Stimulated activated CD4-positive, alpha-beta T cell treated with anti-CD3 and anti-CD28 coated beads, Interleukin-15, amount 100 ng/mL, for 1 hour (primary cell): Measurements from ENCODE around the gene WRAP73.

ENCODE experiments used
- DNase-seq, 2 donors: peaks; one replicate each; pipeline ENCODE4 v3.0.0-alpha.2; 2020; ENCODE audit warnings: low read depth in 1 of 2, low spot score in 1 of 2

WRAP73 gene

DNA sequence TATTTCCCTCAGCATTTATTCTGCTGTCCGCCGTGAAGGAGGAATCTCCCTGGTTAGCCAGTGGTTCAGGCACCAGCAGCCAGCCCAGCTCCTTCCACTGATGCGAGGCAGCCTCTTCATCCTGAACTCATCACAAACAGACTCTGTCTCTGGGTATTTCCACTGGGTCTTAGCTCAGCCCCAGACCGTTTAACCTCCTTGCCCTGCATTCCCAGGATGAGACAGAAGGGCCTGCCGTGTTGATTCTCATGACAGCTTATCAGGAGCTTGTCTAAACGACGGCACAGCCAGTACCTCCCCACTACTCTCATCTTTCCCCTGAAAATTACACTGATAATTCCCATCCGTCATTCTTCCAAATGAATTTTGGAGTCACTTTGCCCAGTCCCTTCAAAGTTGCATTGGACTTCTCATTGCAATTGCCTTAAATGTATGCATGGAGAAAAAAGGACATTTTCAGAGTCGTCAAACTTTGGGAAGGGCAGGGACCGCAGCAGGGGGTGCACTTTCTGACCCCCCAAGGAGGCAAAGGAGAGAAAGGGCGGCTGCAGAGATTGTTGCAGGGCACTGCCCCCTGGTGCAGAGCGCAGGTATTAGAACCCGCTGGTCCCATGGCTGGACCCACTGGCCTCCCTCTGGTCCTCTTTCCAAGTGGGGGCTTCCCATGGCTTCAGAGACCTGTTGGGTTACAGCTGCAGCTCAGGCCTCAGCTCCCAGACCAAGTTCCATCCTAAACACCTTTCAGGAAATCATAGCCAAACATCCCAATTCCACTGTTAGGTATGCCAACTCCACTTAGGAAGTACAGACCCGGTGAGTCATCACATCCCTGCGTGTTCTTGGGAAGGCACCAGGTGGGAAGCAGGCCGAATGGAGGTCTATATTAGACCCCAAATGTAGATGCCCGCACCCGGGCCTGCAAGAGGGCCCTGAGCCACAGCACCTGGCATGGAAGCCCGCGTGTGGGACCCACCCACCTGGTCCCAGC, 34.9 kb downstream of the WRAP73 start:
- no peak for DNase-seq

DNA sequence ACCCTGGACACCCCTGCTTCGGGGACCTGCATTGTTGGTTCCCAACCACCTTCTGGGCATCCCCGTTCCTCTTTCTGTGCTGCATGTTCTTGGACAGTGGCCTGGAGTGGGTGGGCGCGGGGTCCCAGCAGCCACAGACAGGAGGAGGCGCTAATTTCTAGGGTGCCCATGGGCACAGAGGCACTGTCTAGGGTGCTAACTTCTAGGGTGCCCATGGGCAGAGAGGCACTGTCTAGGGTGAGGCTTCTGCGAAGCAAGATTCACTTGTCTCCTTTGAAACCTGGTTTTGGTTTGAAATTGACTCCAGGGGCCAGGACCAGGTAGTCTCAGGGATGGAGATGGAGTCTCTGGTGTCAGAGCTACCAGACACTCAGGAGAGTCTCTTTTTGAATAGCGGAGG, 37.8 kb downstream of the WRAP73 start:
- DNase-seq, result no peak

DNA sequence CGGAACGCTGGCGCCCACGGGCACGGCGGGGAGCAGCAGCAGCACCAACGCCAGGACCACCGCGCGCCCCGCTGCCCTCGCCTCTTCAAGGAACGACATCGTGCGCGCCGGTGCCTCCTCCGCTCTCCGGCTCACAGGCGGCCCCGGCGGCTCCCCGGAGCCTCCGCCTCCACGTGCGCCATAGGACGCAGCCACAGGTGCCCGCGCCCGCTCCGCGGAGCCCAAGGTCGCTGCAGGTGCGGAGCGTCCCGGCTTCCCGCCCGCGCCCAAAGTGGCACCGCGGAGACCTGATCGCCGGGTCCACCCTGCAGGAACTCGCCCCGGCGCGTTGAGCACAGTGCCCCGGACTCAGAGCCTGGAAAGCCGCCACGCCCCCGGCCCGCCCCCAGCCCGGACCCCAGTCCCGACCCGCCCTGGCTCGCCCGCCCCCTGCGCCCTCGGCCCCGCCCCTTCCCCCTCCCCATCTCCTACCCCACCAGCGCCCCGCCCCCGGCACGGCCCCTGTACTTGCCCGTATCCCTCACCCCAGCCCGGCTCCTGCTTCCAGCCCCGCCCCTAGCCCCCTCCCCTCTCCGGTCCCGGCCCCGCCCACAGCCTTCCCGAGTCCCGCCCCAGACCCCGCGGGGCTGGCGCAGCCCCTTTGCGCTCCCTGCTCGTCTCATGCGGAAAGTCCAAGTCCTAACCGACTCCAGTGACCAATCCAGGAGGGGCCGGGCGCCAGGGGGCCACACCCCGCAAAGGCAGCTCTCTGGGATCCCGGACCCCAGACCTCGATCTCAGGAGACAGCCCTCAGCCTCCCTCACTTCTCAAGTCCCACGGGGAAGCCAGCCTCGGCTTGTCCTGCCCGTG, 38.5 kb downstream of the WRAP73 start, which contains the start of gene MEGF6:
TSS of gene MEGF6 (minus strand) at position 339 of the 850 bp plus-strand sequence. CDS start at position 99, 240 bp downstream.
- DNase-seq, result peak; percentile 31 to 59

DNA sequence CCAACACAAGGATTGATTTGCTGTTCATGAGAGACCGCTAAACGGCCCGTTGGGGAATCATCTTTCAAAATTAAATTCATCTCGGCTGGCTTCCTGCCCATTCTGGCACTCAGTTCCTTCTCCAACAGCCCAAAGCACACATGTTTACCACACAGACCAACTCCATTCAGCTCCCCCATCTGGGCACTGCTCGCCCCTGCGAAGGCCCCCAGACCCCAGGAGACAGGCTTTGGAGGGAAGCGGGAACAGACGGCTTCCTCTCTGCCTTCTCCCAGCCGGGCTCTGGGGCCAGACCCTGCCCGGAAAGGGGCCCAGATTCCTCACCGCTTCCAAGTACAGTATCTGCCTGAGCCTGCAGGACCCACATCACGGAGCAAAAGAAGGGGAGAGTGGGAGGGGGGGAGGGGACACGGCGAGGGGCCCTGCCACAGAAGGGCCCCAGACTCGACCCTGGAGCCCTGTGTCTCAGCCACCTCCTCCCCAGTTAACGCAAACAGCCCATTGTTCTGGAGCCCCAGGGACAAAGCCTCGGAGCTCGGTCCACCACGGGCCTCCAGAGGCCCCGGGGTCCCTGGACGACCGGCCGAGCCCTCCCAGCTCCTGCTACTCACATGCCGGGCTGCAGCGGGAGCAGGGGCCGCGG, 39.3 kb downstream of the WRAP73 start:
- no peak for DNase-seq

DNA sequence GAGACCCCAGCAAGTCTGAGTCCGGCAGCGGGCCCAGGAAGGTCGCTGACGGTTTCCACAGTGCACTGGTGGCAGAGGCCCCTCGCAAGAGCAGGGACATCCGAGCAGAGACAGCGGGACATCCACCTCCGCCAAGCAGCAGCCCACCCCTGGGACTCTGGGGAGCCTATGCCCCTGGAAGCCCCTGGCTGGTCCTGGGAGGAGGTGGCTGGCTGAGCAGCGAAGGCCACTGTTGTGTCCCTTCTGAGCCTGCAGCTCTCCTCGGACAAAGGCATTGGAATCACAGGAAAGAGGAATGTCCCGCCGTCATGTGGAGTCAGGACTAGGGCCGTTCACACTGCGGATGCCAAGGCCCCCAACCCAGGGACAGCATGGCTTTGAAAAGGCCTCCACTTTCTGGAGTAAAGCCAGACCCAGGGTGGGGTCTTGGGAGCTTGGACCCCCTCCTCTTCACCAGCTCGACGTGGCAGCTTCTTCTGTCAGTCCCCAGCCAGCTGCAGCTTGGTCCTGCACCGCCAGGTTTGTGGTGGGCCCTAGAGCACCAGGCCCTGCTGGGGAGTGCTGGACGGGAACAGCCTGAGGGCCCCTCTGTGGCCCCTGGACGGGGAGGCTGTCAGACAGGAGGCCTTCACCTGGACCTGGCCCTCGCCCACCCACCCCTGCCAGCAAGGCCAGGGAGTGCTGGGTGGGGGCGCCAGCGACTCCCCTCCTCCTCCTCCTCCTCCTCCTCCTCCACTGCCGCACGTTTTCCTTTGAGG, 40.0 kb downstream of the WRAP73 start:
- DNase-seq, result no peak

DNA sequence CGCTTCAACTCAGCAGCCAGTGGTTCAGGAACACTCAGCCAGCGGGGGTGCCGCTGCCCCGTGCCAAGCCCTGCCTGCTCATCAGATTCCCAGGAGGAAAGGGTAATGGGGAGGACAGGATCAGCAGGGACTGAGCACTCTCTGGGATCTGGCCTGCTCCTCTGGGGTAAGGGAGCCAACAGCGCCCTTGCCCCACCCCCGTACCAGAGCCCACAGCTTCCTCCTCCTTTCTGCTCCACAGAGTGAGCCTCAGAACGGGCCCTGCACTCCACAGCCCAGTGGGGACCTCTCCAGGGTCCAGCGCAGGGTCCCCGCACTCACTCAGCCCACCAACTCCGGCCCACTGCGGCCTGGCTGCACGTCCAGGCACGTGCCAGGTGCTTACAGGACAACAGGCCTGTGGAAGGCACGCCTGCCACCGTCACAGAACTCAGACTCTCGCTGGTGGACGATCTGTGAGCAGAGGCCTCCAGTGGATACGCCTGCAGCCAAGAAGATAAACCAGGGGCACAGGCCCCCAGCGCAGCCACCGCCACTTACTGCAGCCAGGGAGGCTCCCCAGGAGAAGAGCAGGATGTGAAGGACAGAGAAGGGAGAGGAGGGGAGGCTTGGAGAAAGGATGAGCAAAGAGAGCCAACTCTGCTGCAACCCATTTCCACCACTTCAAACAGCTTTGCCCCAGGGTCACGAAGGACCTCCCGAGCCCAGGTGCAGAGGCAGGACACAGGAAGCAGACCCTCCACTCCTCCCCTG, 40.7 kb downstream of the WRAP73 start:
- no peak for DNase-seq

DNA sequence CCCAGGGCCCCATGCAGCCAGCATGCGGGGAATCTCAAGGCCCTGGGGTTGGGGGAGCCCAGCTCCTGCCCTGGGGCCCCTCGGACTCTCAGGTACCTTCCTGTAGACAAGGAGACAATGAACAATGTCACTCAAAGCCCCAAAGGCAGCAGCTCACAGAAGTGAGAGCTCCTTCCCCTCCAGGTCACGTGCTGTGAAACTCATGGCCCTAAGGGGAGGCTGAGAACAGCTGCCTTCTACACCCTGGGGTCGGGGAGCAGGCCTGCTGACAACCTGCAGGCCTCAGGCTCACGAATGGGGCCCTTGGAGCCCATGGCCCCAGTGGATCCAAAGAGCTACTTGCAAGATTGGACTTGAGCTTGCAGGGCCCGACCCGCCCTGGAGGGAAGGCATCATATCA, 41.7 kb downstream of the WRAP73 start:
- DNase-seq, result no peak

DNA sequence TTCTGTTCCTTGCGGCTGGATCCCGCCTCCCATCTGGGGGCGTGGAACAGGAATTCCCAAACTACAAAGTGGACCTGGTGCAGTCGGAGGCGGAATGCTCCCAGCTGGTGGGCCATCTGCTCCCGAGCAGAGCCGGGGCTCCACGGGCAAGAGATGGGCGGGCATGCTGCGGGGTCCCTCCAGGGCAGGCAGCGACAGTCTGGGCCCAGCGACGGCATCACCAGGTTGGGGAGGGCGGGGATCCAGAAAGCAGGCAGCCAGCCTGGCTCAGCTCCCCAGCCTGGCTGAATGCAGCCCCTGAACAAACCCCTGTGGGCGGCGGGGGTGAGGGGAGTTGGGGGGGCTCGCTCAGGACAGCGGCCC, 42.2 kb downstream of the WRAP73 start:
- no peak for DNase-seq

DNA sequence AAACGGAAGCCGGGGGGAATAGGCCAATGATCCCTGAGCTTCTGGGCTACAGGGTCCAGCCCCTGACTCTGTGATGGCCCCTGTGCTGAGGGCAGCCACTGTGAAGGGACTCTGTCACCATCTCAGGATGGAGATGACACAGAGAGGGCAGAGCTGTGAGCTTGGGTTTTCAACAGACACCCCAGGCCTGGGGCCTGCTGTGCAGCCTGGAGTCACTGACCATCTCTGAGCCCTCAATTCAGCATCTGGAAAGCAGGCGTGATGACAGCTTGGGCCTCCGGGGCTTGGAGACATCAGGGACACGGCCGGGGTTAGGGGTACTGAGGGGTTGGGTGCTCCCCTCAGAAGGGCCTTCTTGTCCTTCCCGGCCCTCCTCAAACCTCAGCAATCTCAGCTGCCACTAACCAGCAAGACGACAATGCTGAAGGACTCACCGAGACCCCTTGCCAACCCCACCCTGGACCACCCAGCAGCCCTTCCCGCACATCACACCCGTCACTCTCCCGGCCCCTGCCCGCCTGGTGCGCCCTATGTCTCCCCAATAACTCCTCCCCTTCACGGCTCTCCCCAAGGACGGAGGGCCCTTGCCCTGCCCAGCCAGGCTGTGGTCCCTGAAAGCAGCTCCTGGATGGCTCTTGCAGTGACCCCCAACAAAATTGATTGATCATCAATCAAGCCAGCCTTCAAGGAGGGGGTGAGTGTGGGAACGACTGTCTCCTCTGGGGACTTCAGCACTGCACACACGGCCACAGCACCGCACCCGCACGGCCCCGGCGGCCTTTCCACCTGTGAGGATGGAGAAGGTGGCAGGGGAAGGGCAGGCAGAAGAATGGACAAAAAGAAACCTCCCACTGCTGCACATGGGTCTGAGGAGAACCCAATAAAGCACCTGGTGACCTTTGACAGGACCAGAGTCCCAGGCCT, 42.9 kb downstream of the WRAP73 start:
- DNase-seq, result no peak

DNA sequence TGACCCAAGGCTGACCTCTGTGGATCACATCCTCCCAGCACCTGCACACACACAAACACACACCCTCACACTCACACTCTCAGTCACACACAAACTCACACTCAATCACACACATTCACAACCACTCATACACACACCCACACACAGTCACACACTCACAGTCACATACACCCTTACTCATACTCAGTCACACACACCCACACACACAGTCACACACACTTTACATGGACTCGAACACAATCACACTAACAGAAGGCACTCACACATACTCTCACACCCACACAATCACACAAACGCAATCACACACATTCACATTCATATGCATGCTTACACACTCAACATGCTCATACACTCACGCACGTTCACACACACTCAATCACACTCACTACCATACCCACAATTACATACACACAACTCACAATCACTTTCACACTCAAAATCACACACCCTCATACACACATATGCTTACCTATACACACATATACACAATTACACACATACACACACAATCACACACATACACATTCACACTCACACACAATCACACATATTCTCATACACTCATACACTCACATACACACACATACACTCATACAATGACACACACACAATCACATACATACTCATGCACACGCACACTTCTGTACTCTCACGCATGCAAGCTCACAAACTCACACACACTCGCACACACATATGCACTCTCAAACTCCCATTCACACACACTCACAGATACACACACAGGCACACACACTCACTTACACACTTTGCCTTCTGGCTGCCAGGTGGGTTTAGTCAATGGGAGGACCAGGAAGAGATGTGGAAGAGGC, 44.7 kb downstream of the WRAP73 start:
- DNase-seq, result no peak

DNA sequence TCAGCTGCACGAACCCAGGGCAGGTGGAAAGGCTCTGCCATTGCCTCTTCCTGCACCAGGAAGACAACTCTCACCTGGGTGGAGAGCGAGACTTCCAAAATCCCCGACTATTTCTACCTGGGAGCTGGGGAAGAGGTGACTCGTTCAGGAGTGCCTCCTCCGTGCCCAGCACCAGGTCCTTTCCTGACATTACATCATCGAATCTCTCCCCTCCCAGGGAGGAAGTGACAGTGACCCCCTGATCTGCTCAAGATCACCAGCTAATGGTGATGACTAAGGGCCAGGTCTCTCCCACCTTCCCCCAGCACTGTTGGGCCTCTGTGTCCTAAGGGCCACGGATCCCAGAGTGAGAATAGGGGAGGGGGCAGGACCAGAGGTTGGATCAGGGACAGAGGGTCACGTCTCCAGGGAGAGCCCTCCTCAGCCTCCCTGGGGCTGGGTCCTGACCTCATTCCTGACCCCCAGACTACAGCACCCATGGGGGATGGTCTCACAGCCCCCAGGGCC, 45.4 kb downstream of the WRAP73 start:
- DNase-seq, result no peak

DNA sequence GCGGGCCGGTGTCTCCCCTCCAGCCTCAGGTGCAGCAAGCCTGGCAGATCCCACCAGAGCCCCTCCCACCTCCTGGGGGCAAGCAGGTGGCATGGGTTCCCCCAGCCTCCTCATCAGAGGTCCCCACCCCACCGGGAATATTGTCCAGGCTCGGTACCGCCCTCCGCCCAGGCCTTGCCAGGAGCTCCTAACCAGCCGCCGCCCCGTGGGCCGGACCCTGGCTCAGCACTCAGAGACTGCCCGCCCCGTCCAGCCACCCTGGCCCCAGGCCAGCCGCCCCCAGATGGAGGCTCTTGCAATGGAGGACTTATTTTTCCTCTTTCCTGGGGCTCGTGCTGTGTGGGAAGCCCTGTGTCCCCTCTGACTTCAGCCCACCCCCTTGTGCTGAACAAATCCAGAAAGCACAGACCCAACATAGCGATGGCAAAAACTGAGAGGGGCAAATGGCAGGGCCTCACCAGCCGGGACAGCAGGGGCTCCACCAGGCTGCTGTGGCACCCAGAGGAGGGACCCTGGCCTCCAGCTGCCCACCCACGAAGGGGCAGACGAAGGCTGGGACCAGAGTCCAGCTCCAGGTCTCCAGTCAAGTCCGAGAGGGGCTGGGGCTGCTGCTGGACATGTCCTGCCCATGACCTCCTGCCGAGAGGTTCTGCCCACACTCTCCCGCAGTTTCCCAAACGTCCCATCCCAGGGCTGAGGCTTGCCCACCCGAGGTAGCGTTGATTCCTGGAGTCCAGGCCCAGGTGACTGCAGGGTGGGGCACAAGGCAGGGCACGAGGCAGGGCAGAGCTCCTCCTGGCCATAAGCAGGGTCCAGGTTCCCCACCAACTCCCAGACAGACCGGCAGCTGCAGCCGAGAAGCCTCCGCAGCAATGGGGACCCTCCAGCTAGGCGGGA, 46.1 kb downstream of the WRAP73 start:
- no peak for DNase-seq

DNA sequence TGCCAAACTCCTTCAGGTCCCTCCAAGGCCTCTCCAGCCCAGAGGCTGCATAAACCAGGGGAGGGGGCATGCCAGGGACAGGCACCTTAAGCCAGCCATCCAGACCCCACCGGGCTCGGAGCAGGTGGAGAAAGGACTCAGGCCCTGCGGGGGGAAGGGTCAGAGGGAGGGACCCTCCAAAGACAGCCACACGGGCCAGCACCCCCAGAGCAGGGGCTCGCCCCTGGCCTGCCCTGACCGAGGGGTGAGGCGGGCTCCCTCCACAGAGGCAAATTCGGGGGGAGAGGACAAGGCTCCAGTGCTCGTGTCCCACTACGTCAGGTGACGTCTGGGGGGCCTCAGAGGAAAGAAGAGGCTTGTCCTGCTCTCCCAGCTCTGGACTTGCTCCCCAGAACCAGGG, 46.7 kb downstream of the WRAP73 start:
- no peak for DNase-seq

DNA sequence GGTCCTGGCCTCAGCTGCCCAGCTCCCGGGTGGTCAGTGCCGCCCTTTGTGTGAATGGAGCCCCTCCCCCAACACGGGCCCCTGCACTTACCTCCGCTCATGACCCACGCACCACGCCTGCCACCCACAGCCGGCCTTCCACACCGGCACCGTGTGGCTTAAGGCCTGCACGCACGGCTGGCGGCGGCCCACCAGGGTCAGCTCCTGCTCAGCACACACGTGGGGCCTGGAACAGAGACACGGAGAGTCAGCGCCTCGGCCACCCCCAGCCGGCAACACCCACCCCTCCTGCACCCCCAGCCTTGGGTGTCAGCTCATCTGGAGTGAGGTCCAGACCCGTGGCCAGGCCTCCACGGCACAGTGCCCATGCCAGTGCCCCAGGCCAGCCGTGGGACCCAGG, 47.5 kb downstream of the WRAP73 start:
- DNase-seq, result no peak

DNA sequence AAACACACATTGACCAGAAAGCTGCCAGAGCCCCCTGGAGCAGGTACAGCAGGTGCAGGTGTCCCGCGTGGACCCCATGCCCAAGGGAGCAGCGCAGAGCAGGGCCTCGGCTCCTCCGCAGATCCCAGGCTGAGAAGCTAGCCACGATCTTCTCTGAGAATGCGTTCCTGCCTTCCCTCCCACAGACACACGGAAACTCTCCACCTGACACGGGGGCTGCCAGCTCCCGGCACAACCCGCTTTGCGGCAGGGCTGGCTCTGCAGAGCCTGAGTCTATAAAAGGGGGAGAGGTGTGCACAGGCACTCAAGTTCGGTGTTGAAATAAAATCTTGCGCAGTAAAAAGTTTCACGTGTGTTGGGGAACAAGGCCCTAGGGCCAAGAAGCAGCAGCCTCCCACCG, 48.2 kb downstream of the WRAP73 start:
- no peak for DNase-seq

DNA sequence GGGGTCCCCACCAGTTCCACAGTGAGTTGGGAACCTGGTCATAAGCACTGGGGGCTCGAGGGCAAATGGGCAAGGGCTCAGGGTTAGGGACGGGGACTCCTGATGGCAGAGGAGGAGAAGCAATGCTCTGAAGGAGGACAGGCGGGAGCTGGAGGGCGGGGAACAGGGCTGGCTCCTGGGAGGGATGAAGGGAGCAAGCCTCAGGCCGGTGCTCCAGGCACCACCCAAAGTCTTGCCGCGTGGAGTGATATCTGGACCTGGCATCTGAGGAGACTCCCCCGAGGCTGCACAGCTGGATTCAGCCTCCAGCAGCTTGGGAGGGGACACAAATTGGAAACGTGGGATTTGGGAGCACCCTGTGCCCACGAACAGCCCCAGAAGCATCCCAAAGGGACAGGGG, 49.5 kb downstream of the WRAP73 start:
- no peak for DNase-seq

DNA sequence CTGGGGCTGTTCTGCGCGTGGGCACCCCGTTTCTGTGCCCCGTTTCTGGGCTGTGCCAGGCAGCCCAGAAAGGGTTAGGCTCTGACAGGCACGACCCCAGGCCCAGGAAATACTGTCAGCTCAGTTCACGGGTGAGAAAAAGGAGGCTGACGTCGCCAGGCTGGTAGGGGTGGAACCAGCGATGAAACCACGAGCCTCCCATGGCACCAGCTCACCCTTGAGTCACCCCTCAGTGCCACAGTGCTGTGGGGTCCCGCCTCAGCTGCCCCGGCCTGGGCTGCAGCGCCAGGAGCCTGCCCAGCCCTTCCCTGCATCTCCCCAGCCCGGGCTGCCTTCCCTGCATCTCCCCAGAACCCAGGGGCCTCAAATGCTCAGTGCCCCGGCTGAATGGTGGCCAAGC, 50.1 kb downstream of the WRAP73 start:
- DNase-seq, result no peak
